HG03558 (cell line): ENCODE results near the gene ADPRS.

Experiments used
- ATAC-seq: cut with Tn5 transposase; IDR thresholded peaks from one replicate; pipeline ENCODE4 v1.9.1; 2021; ENCODE audit warnings: moderate number of reproducible peaks; ENCODE audit not compliant: unreplicated experiment; ENCODE audit errors: extremely low read depth

ADPRS gene, protein sequence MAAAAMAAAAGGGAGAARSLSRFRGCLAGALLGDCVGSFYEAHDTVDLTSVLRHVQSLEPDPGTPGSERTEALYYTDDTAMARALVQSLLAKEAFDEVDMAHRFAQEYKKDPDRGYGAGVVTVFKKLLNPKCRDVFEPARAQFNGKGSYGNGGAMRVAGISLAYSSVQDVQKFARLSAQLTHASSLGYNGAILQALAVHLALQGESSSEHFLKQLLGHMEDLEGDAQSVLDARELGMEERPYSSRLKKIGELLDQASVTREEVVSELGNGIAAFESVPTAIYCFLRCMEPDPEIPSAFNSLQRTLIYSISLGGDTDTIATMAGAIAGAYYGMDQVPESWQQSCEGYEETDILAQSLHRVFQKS

DNA sequence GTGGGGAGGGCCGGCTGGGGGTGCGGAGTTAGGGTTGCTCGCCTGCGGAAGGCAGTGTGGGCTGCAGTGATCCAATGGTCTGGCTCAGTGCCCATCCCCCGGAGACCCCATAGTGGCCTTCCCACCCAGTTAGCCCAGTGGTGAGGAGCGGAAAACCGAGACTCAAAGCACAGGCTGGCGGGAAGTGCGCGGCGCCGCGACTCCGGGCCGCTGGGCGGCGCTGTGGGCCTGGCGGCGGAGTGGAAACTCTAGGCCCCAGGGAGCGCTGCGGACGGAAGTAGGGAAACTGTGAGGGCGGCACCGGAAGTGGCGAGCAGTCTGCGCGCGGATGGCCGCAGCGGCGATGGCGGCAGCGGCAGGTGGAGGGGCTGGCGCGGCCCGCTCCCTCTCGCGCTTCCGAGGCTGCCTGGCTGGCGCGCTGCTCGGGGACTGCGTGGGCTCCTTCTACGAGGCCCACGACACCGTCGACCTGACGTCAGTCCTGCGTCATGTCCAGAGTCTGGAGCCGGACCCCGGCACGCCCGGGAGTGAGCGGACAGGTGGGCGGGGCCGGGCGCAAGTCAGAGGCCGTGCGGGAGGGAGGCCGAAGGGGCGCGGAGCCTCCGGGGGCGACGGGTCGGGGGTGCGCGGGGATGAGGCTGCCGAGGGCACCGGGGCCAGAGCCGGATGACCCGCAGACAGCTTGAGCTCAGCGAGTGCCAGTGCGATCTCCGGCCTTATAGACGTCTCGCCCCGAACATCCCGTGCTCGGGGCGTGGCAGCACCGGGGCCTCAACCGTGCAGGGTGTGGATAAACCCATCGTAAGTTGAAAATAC lies at the start of gene ADPRS:
Gene ADPRS (plus strand): TSS at position 316 of the 816 bp plus-strand sequence. CDS start 13 bp downstream, at position 329.
- ATAC-seq: peak; percentile 48

DNA sequence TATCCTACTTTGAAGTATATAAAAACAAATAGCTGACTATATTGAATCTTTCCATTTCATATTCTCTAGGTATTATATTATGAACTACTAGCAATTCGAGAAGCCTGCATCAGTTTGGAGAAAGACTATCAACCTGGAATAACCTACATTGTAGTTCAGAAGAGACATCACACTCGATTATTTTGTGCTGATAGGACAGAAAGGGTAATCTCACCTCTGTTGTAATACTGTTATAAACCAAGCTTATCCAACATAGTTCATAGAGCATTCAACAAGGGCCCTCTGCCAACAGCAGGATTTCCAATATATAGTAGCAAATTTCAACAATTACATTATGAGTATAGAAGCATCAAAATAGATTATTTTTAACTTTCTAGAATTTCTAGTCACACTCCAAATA lies 48.5 kb upstream of the ADPRS start:
- no peak for ATAC-seq

DNA sequence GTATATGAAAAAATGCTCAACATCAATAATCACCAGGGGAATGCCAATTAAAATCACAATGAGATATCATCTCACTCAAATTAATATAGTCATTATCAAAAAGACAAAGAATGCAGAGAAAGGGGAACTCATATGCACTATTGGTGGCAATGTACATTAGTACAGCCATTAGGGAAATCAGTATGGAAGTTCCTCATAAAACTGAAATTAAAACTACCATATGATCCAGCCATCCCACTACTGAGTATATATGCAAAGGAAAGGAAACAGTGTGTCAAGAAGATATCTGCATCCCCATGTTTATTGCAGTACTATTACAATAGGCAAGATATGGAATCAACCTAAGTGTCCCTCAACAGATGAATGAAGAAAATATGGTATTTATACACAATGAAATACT lies 36.9 kb upstream of the ADPRS start:
- ATAC-seq: no peak

DNA sequence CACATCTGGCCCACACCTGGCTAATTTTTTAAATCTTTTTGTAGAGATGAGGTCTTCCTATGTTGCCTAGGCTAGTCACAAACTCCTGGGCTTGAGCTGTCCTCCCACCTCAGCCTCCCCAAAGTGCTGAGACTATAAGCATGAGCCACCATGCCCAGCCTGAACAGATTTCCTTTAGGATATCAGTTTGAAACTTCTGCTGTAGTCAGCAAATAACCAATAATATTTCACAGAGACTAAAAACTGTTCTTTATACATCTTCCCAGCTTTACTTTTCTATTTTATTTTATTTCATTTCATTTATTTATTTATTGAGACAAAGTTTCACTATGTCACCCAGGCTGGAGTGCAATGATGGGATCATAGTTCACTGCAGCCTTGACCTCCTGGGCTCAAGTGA lies 34.7 kb upstream of the ADPRS start:
- no peak for ATAC-seq

- no peak for ATAC-seq
Observed at GRCh38 chr1:36055706-36056105, 33.0 kb upstream of the ADPRS start.

DNA sequence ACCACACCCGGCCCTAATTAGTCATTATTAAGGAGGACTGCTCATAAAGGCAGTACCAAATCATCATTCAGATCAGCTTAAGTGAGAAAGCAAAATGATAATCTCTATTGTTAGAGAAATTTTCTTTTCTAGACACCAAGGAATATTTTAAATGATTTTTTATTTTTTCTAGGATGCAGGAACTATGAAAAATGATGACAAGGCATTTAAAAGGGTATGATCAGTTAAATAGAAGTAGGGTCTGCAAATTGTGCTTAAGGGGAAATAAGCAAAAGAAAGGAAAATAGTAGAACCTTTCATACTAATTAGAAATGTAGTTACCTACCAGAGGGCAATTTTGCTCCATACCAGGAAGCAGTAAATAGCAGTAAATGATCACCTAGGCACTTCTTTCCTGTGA lies 26.4 kb upstream of the ADPRS start:
- no peak for ATAC-seq

- ATAC-seq: no peak
Observed at GRCh38 chr1:36067871-36068270, 20.8 kb upstream of the ADPRS start.

GRCh38 chr1:36068866-36069265 lies 19.8 kb upstream of the ADPRS start:
- ATAC-seq: no peak

GRCh38 chr1:36070349-36070748 lies 18.3 kb upstream of the ADPRS start:
- no peak for ATAC-seq

GRCh38 chr1:36076979-36077573 lies 11.6 kb upstream of the ADPRS start:
- no peak for ATAC-seq

DNA sequence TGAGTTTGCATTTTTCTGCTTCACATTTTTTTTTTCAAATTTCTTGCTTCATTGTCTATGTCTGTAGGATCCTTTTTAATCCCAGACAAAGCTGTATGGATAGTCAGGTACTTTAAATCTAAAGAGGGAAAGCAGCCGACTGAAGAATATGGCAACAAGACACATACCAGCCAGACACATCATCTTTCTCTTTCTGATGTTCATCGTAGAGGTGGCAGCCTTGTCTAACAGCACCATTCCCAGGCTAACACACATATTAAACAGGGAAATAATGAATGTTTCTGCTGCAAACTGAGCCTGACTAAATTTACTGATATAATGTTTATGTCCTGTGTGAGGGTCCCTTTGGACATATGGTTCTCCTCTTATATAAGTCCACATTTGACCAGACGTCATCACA lies 8.5 kb upstream of the ADPRS start:
- no peak for ATAC-seq

DNA sequence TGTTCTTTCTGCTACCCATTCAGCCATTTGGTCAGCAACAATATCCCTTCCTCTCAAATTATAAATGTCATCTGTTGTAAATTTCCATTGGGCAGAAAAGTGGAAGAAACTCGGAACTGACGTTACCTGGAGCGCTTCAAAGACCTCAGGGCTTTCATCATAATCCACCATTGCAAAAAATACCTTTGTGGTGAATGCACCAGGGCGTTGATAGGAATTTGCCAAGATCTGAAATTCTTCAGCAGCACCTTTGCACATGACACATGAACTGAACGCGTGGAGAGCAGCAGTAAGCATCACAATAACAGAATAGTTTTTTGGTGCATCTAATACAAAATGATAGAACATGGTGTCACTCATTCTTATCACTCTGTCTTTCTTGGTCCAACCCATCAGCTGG lies 7.9 kb upstream of the ADPRS start:
- ATAC-seq: no peak

- no peak for ATAC-seq
Observed at GRCh38 chr1:36081926-36082485, 6.7 kb upstream of the ADPRS start.

- ATAC-seq: no peak
Observed at GRCh38 chr1:36083219-36083618, 5.5 kb upstream of the ADPRS start.

DNA sequence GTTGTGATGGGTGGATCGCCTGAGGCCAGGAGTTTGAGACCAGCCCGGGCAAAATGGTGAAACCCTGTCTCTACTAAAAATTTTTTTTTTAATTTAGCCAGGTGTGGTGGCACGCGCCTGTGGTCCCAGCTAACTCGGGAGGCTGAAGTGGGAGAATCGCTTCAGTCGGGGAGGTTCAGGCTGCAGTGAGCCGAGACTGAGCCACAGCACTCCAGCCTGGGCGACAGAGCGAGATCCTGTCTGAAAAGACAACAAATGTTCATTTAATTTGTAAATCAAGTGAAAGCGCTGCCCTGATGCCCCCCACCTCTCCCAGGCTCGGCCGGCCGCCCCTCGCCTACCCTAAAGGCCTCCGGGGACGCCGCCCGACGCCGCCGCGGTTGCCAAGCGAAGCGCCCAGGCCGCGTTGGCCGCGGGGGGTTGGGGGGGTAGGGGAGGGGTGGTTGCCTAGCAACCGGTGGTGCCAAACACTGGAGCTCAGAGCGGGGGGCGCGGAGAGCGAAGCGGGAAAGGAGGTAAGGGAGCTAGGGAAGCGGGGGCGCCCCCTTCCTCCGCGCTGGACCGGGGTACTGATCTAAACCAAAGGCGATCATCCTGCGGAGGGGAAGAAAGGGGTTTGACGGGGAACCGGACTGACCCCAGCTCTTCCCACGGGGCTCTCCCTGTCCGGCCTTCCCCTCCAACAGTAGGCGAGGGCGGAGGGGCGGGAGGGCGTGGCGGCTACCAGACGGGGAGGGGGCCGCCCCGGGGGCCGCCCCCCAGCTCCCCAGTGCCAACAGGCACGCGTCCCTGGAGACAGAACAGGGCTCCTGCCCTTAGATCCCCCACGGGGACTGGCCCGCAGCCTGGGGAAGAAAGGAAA lies 4.8 kb upstream of the ADPRS start, which contains the start of gene TEKT2:
Gene TEKT2 (plus strand): TSS at position 460 of the 862 bp plus-strand sequence. CDS start 828 bp downstream, outside the sequence.
- no peak for ATAC-seq

- no peak for ATAC-seq
Observed at GRCh38 chr1:36084497-36085115, 4.1 kb upstream of the ADPRS start.

DNA sequence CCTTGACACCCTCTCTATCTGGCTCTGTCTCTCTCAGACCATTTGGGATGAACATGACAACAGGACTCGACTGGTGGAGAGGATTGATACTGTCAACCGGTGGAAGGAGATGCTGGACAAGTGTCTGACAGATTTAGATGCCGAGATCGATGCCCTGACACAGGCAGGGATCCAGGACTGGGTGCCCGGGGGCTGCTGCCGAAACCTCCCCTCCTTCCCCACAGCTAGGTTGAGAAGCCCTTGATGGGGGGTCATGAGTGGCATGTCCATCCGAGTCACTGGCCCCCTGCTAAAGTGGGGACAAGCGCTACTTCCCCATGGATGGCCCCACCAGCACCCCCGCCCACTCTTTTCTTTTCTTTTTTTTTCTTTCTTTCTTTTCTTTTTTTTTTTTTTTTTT lies 3.6 kb upstream of the ADPRS start:
- ATAC-seq: no peak

GRCh38 chr1:36085686-36086526 lies 2.8 kb upstream of the ADPRS start:
- no peak for ATAC-seq
